GM19193 (cell line): ENCODE results near the gene PLD1.

Source experiments
- POLR2A ChIP-seq: IDR thresholded peaks from 4 replicates; pipeline ENCODE4 v1.6.1; 2011; ENCODE audit not compliant: insufficient read depth, insufficient read length; ENCODE audit errors: extremely low read depth

The PLD1 gene

DNA sequence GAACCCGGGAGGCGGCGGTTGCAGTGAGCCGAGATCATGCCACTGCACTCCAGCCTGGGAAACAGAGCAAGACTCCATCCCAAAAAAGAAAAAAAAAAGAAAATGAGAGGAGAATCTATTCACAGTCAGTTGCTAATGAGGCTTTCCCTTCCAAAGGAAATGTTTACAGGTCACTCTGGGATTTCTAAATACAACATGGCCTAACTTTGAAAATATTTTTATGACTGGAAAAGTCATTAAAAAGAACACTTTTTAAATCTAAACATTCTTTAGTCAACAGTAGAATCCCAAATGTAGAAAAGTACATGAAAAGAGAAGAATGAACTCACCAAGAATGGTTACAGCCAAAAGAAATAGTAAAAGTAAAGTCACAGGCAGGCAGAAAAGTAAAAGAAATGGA, 78.6 kb downstream of the PLD1 start:
- no peak for TF ChIP-seq POLR2A

DNA sequence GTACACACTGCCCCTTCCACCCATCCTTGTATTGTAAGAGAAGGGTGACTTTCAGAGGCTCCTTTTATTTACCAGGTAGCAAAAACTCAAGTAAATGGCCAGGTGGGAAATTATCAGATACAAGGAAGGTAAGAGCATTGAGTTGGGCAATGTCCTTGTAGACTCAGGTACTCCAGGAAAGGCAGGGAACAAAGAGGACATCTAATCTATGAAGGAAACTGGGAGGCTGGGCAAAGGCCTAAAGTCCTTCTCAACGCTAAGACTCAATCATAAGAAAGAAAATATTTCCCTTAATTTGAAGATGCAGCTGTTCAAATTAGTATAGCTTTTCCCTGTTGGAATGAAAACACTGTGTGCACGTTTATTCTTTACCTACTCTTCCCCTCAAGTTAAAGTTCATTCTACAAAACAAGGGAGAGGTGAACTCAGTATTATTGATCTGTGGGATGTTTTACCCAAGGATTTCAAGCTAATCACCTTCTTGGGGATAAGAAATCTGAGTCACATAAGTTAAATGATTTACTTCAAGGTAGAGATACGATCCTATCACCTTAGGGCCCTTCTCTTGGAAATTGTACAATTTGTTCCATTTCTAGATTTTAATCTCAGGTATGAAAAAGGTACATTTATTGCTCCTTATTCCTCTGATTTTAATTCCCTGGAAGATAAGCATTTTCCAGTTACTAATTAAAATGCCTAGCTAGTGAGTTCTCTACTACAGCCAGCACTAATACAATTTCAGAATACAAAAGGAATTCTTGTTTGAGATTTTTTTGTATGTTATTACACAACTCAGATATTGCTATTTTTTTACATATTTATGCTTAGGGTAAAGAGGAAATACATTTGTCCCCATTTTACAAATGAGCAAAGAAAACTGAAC, 80.6 kb downstream of the PLD1 start:
- no peak for TF ChIP-seq POLR2A

GRCh38 chr3:171727288-171727687, 83.0 kb downstream of the PLD1 start:
- TF ChIP-seq POLR2A, result no peak

- no peak for TF ChIP-seq POLR2A
These were observed 91.6 kb downstream of the PLD1 start for GRCh38 chr3:171718493-171719185.

DNA sequence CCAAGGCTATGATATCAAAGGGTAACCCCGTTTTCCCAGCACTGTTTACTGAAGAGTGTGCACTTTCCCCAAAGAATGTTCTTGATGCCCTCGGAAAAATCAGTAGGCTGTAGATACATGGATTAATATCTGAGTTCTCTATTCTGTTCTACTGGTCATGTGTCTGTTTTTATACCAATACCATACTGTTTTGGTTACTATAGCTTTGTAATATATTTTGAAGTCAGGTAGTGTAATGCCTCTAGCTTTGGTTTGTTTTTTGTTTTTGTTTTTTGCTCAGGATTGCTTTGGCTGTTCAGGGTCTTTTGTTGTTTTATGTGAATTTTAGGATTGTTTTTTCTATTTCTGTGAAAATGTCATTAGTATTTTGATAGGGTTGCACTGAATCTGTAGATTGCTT, 95.1 kb downstream of the PLD1 start:
- no peak for TF ChIP-seq POLR2A

DNA sequence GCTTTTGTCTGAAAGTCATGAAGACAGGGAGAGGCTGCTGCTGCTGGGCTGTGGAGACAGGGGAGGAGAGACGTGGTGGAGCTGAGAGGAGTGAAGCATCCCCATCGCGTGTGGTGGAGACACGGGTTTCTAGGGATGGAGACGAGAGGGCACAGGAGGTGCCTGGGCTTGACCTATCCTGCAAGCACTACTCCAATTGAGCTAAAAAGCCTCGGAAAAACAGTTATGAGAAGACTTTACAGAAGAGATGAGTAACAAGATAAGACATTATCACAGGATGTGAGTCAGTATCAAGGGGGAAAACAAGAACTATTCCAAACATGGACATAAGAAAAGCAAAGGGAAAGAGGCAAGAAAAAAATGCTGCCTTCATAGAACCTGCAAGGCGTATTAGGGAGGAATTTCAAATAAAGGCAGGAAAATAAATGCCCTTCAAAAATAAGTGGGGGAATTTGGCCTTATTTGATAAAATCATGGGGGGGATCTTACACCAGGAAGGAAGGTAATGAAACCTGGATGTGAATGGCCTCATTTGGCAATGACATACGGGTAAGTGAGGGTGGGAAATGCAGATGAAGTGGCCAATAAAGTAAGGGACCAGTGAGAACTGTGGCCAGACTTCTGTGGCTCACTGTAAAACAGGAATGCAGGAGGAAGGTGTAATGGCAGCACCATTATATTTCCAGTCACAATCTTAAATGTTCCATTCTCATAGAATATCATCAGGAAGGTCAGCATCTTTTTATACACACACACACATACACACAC, 97.9 kb downstream of the PLD1 start:
- TF ChIP-seq POLR2A, result no peak

GRCh38 chr3:171711461-171712170, 98.7 kb downstream of the PLD1 start:
- no peak for TF ChIP-seq POLR2A

- no peak for TF ChIP-seq POLR2A
These were observed 99.9 kb downstream of the PLD1 start for GRCh38 chr3:171710359-171710758.

- no peak for TF ChIP-seq POLR2A
These were observed 105.5 kb downstream of the PLD1 start for GRCh38 chr3:171704814-171705213.

DNA sequence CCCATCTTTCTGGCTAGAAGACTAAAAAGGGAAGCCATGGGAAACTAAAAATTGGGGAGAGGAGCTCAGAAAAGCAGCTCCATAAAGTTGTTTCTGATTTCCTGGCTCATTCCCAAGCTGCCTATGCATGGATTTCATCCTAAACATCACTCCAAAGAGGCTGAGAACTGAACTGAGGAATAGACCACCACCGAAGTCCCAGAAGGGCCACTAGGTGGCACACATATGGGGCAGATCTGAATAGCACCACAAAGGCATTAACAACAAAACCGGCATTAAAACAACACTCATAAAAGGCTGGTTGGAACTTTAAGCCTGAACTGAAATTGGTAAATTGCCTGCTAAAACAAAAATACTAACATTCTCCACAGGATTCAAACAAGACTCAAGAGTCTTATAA, 106.3 kb downstream of the PLD1 start:
- no peak for TF ChIP-seq POLR2A

DNA sequence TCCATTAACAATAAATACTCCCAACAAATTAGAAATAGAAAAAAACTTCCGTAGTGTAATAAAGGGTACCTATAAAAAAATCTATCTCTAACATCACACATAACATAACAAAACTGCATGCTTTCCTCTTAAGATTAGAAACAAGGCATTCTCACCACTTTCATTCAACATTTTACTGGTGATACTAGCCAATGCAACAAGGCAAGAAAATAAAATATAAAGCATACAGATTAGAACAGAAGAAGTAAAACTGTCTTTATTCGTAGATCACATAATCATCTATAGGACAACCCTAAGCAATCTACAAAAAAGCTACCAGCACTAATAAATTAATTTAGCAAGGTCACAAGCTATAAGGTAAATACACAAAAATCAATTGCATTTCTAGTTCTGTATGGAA, 107.1 kb downstream of the PLD1 start:
- no peak for TF ChIP-seq POLR2A

DNA sequence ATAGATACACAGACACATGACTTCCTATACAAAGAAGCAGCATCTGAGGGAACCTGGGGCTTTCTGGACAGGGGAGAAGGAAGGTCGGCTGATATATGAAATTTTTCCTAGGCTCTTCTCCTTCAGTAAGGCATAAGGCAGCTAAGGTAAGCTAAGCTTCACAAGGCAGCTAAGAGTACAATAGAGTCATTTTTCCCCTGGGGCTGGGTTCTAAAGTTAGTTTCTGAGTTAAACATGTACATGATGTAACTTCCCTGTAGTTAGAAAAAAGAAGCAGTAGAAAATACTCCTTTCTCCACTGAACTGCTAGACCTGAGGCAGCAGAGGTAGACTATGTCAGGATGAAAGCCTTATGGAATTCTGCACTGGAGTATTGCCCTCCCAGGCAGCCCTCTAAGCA, 109.6 kb downstream of the PLD1 start:
- TF ChIP-seq POLR2A, result no peak

- TF ChIP-seq POLR2A, result no peak
These were observed 110.1 kb downstream of the PLD1 start for GRCh38 chr3:171700157-171700556.

DNA sequence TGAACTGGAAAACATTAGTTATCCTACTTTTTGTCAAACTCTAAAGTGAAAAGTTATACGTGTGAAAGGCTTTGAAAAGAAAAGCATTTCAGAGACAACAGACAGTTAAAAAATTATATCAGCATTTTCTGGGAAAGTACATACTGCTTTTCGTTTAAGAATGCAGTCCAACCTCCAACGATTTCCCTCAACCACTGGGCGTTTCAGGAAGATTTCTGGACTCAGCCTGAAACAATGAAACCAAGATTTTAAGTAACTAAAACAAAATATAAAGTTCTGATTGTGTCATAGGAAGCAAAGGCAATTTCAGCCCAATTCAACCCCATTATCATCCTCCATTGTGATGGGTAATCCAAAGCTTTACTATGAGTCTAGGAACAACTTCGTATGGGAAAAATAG, 110.7 kb downstream of the PLD1 start:
- TF ChIP-seq POLR2A, result no peak

DNA sequence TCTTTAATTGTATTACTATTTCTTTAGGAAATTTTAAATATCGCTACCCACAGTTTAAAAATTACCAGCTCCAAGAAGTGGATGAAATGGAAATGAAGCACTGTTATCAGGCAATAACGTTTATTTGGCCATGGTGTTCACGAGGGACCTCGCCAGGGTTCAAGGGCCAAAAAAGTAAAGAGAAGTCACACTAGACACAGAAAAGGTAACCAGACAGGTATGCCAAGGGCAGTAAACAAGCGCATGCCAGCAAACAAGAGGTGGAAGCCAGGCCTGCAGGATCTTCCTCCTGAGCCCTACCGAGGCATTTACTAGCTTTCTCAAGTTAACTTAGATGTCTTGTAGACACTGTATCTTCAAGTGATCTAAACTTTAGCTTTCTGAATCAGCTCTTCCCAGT, 113.5 kb downstream of the PLD1 start:
- no peak for TF ChIP-seq POLR2A
